H7 (cell line): ENCODE data around the gene CCDC57. TPM values are rescaled to one million over a fixed set of nuclear protein-coding genes. Genes with fewer than 3 reads are reported as not detected.
"Not testable (repeated sequence)": the region's sequence is repeated elsewhere in the genome, so short reads cannot be mapped to it uniquely, and the experiment has no call there.

Experiments used
- DNase-seq: peaks from one replicate; pipeline ENCODE4 v3.0.0; 2012
- H3K27me3 ChIP-seq: 2 replicates; pipeline ENCODE4 v1.6.0; 2011; ENCODE audit warnings: mild to moderate bottlenecking, low read length; ENCODE audit not compliant: control insufficient read depth, insufficient read depth
- H3K36me3 ChIP-seq: replicated peaks from 2 replicates; pipeline ENCODE4 v1.5.1; 2011; ENCODE audit warnings: low read length; ENCODE audit not compliant: control insufficient read depth, insufficient read depth
- H3K4me3 ChIP-seq: 2 replicates; pipeline ENCODE4 v1.5.1; 2011; ENCODE audit warnings: low read depth, mild to moderate bottlenecking, control low read depth, low read length, moderate library complexity; ENCODE audit not compliant: insufficient read depth
- total RNA-seq: library from RNA; depleted of rRNA; stranded (reverse); fragments of >200 nt; shearing (Covaris generic); gene quantifications from 2 replicates; pipeline ENCODE4 v1.2.3, GENCODE V29; 2014; rRNA removed

The CCDC57 gene, protein sequence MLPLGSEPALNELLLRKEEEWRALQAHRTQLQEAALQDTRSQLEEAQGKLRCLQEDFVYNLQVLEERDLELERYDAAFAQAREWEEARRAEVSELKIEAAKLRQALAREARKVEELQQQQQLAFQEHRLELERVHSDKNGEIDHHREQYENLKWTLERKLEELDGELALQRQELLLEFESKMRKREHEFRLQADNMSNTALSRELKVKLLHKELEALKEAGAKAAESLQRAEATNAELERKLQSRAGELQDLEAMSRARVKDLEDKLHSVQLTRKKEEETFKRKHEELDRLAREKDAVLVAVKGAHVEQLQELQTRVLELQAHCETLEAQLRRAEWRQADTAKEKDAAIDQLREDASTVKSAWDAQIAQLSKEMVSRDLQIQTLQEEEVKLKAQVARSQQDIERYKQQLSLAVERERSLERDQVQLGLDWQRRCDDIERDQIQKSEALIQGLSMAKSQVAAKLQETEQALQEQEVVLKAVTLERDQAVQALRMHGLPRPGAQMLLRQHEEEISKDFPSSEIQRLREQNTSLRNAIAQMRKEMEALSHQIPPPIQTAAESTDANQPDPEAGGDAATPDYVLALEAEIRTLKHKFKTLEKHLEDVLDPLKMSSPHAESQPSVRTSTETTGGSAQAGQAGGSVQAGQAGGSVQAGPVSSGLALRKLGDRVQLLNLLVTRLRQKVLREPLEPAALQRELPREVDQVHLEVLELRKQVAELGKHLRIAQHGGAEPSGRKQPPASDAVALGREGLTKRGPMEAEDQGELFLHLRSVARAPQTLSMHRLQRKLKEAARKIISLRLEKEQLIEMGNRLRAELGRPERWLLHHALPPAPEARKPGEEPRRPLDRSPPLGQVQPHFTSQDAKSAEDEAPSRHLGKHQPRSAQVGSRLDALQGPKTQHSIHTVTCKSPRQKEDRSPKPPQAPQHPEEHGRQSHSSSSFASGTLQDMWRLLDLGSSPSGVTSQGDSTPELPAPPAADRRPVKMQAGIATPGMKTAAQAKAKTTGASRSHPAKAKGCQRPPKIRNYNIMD
- total RNA-seq: 3.7 and 6.0 TPM in 2 replicates

DNA sequence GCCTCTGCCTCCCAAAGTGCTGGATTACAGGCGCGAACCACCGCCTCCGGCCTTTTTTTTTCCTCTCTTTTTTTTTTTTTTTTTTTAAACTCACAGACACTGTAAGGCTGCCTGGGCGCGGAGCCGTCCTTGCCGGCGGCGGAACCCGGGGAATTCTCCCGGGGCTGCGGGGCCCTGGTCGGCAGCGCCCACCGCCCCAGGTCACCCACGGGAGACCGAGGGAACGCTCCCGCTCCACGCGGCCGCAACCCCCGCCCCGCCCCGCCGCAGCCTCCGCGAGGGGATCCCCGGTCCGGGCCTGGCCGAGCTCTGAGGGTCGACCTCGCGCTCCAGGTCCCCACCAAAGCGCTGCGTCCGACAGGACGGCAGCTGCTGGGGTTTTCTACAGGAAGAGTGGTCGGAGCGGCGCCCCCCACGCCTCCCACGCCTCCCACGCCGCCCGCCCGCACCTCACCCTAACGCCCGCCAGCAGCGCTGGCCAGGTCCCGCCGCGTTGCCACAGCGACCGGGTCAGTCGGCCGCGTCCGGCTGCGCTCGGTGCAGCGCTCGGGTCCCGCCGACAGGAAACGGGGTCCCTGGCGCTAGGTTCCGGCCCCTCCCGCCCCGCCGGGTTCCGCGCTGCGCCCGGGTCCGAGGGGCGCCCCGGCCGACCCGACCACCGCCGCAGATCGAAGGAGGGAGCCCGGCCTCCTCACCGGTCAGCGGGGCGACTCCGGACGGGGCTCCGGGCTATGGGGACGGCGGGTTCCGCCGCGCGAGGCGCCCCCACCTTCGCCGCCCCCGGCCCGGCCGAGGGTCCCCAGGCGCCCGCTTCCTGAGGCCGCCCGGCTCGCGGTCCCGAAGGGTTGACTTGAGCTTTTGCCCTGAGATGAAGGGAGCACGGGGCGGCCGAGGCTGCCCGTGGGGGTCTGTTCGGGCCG lies at the start of gene CCDC57:
Gene CCDC57, minus strand, starts transcription at position 512 of the 920 bp plus-strand sequence. CDS start 10,898 bp downstream, outside the sequence.
- no peaks in the 10 kb centered on the region for H3K36me3 ChIP-seq
- H3K4me3 ChIP-seq: peak within 1 kb of the TSS; percentile 74
- DNase-seq: peak; percentile 98
- peaks cover 7% of the 10 kb centered on the region for H3K27me3 ChIP-seq

GRCh38 chr17:82262344-82262743 lies 49.7 kb upstream of the CCDC57 start:
- Histone ChIP-seq H3K4me3 (no peak overlapping the region), H3K27me3 (no peaks in the 10 kb centered on the region), H3K36me3 (peaks cover 65% of the 10 kb centered on the region)
- no peak for DNase-seq

- H3K27me3 ChIP-seq, DNase-seq, H3K4me3 ChIP-seq: not testable (repeated sequence)
- peaks cover 59% of the 10 kb centered on the region for H3K36me3 ChIP-seq
Observed at GRCh38 chr17:82259972-82260961, 47.6 kb upstream of the CCDC57 start.

DNA sequence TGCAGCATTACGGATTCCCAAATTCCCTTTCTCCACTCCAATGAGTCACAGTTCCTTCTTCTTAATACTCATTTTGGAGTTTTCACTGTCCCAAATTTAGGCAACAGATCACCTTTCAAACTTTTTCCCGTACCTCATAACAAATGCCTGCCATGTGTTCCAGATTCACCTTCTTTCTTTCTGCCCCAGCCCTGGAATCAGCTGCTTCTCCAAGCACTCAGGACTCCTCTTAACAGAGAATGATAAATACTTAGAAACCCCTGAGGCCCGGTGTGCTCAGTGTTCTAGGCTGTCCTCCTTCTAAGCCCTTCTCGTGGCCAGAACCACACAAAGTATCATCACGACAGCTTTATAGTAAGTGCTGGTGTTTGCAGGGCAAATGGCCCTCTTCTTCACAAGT lies 45.9 kb upstream of the CCDC57 start:
- no peak for DNase-seq
- H3K4me3 ChIP-seq: no peak overlapping the region
- no peaks in the 10 kb centered on the region for H3K27me3 ChIP-seq
- peaks cover 49% of the 10 kb centered on the region for H3K36me3 ChIP-seq

DNA sequence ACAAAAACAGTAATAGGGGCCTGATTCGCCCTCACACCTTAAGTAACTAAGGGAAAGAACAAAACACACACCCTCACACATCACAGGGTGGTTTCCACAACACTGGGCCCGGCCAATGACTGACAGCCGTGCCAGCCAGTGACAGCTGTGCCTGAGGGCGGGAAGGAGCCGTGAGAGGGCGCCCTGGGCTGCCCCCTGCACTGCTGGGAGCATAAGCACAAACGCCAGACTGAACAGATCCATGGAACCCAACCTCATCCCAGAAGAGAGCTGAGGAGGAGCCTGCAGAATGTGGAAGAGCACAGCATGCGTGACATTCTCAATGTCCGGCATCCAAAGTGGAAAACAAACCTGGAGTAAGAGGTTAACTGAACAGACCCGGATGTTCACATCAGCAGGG lies 44.8 kb upstream of the CCDC57 start:
- peaks cover 55% of the 10 kb centered on the region for H3K36me3 ChIP-seq
- H3K27me3 ChIP-seq: no peaks in the 10 kb centered on the region
- no peak overlapping the region for H3K4me3 ChIP-seq
- peak; percentile 92 for DNase-seq

DNA sequence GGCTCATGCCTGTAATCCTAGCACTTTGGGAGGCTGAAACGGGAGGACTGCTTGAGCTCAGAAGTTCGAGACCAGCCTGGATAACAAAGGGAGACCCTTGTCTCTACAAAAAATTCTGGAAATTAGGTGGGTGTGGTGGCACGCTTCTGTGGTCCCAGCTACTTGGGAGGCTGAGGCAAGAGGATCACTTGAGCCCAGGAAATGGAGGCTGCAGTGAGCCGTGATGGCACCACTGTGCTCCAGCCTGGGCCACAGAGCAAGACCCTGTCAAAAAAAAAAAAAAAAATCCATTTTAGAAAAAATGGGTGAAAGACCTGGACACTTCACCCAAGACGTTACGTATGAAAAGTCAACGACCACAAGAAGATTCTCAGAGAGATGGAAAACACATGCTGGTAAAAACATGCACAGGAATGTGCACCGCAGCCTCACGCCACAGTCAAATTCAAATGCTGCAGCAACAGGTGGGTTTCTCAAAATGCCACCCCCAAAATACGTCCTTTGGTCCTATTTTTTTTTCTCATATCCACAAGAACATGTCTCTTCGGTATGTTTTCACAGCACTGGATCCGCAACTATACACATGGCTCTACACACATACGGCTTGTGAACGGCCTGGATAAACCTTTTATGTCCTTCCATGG lies 43.7 kb upstream of the CCDC57 start:
- Histone ChIP-seq H3K27me3 (no peaks in the 10 kb centered on the region), H3K4me3 (no peak overlapping the region), H3K36me3 (peaks cover 53% of the 10 kb centered on the region)
- no peak for DNase-seq

GRCh38 chr17:82255402-82255972 lies 42.8 kb upstream of the CCDC57 start:
- no peak for DNase-seq
- Histone ChIP-seq H3K4me3 (no peak overlapping the region), H3K27me3 (no peaks in the 10 kb centered on the region), H3K36me3 (peaks cover 53% of the 10 kb centered on the region)

GRCh38 chr17:82254746-82255145 lies 42.1 kb upstream of the CCDC57 start:
- not testable (repeated sequence) for H3K27me3 ChIP-seq, H3K4me3 ChIP-seq, DNase-seq
- peaks cover 55% of the 10 kb centered on the region for H3K36me3 ChIP-seq

DNA sequence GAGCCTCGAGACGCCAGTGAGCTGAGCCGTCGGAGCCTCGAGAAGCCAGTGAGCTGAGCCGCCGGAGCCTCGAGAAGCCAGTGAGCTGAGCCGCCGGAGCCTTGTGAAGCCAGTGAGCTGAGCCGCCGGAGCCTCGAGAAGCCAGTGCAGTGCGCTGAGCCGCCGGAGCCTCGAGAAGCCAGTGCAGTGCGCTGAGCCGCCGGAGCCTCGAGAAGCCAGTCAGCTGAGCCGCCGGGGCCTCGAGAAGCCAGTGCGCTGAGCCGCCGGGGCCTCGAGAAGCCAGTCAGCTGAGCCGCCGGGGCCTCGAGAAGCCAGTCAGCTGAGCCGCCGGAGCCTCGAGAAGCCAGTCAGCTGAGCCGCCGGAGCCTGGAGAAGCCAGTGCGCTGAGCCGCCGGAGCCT lies 41.5 kb upstream of the CCDC57 start:
- H3K36me3 ChIP-seq: peaks cover 57% of the 10 kb centered on the region
- DNase-seq, H3K27me3 ChIP-seq, H3K4me3 ChIP-seq: not testable (repeated sequence)

GRCh38 chr17:82253179-82253544 lies 40.5 kb upstream of the CCDC57 start:
- Histone ChIP-seq H3K36me3 (peaks cover 59% of the 10 kb centered on the region), H3K27me3 (no peaks in the 10 kb centered on the region), H3K4me3 (no peak overlapping the region)
- no peak for DNase-seq

- H3K36me3 ChIP-seq: peaks cover 62% of the 10 kb centered on the region
- H3K27me3 ChIP-seq: no peaks in the 10 kb centered on the region
- no peak for DNase-seq
- no peak overlapping the region for H3K4me3 ChIP-seq
Observed at GRCh38 chr17:82252511-82253178, 40.0 kb upstream of the CCDC57 start.

- Histone ChIP-seq H3K27me3 (no peaks in the 10 kb centered on the region), H3K36me3 (peaks cover 62% of the 10 kb centered on the region), H3K4me3 (no peak overlapping the region)
- no peak for DNase-seq
Observed at GRCh38 chr17:82250868-82251500, 38.3 kb upstream of the CCDC57 start.
